Activated naive CD8-positive, alpha-beta T cell (primary cell): ENCODE data around the gene PGRMC2.

Source experiments
- H3K27ac Mint-ChIP-seq: one replicate; pipeline ENCODE4 v1.8.0; 2021; ENCODE audit warnings: mixed read lengths
- H3K27me3 Mint-ChIP-seq: one replicate; pipeline ENCODE4 v1.8.0; 2021; ENCODE audit warnings: mixed read lengths
- H3K36me3 Mint-ChIP-seq: one replicate; pipeline ENCODE4 v1.8.0; 2021; ENCODE audit warnings: mixed read lengths
- H3K4me1 Mint-ChIP-seq: one replicate; pipeline ENCODE4 v1.8.0; 2021; ENCODE audit warnings: low read depth, mixed read lengths
- H3K4me3 Mint-ChIP-seq: one replicate; pipeline ENCODE4 v1.8.0; 2021; ENCODE audit warnings: mild to moderate bottlenecking, mixed read lengths
- H3K9me3 Mint-ChIP-seq: one replicate; pipeline ENCODE4 v1.8.0; 2021; ENCODE audit warnings: low read depth, mixed read lengths

Gene PGRMC2

DNA sequence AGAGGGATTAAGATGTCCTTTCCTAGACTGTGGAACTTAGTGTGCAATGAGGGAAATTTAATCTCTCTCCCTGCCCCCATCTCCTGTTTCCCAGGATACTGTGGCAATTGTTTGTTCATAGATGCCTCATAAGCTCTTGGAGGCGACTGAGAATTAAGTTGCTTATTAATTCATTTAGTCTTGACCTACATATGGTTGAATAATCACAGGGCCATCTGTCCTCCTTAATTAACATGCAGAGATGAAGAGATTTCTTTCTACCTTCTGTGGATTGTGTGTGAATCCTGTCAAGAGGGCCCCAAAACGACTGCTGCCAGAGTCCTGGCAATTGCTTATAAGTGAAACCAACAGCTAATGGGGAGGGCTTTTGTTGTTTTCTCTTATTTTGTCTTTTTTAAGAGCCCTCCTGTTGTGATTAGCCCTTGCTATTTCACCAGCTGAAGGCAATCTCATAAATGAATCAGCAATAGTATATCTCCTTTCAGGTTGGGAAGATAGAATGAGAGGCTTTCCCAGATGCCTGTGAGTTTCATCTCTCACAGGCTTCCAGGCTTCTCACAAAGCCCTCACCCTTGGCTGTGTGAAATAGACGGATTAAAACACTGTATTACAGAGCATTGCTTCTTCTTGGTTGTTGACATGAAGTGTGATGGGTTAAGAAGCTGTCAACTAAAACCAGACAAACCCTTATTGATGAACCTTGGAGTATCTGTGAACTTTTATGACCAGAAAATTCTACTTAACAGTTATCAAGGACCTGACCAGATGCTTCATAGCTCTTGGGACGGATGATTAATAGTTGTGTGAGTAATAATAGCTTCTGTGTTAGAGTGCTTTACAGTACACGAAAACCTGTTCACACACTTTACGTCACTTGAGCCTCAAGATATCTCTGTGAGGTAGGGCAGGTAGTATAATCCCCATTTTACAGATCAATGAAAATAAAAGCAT, 58.5 kb downstream of the PGRMC2 start:
- H3K36me3 Mint-ChIP-seq, result no peaks in the 10 kb centered on the region
- no peaks in the 10 kb centered on the region for H3K4me1 Mint-ChIP-seq
- H3K4me3 Mint-ChIP-seq, result no peak overlapping the region
- no peaks in the 10 kb centered on the region for H3K9me3 Mint-ChIP-seq
- H3K27me3 Mint-ChIP-seq, result no peaks in the 10 kb centered on the region
- no peak overlapping the region for H3K27ac Mint-ChIP-seq

DNA sequence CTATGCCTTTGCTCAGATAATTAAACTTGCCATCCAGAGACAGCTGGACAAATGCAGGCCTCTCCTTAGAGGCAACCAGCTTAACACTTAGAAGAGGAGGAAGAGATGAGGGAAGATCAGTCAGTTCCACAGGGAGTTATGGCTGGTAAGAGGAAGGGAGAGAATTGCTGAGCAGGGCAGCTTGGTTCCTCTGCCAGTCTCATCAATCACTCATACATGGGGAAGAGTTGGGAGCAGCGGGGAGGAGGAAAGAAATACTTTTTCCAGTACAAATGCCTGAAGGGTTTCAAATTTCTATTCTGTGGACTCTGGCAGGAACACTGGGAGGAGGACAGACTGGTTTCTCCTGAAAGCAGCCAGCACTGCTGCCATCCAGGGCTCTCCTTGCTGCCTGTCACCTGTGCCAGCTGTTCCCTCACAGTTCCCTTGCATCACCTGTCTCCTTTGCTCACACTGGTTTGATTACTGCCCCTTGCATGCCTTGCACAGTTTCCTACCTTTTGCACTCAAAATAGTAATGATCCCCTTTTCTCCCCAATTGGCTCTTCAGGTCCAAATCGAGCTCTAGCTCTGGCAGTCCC, 59.5 kb downstream of the PGRMC2 start:
- H3K27ac Mint-ChIP-seq, result no peak overlapping the region
- no peaks in the 10 kb centered on the region for H3K4me1 Mint-ChIP-seq
- no peak overlapping the region for H3K4me3 Mint-ChIP-seq

DNA sequence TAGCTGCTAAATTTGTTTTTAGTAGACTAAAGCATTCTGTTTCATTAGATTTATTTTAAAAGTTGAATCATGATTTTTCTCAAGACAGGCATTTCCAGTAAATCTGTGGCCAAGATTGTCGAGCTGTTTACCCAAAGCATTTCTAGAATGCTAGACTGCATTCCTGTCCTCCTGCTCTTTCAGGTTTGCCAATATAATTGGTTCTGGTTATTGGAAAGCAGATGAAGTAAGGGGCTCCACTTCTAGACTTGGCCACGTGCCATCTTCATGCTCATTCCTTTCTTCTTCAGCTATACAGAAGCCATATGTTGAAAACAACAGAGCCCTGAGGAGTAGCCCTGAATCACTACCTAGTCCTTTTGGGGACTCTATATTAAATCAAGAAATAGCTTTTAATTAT, 62.5 kb downstream of the PGRMC2 start:
- Mint-ChIP-seq H3K9me3 (no peaks in the 10 kb centered on the region), H3K27ac (no peak overlapping the region), H3K36me3 (no peaks in the 10 kb centered on the region), H3K27me3 (no peaks in the 10 kb centered on the region), H3K4me3 (no peak overlapping the region), H3K4me1 (peaks cover under 1% of the 10 kb centered on the region)

More for the DNA sequence above, 59.5 kb downstream of the PGRMC2 start:
- Mint-ChIP-seq H3K27me3 (no peaks in the 10 kb centered on the region), H3K36me3 (no peaks in the 10 kb centered on the region), H3K9me3 (no peaks in the 10 kb centered on the region)

DNA sequence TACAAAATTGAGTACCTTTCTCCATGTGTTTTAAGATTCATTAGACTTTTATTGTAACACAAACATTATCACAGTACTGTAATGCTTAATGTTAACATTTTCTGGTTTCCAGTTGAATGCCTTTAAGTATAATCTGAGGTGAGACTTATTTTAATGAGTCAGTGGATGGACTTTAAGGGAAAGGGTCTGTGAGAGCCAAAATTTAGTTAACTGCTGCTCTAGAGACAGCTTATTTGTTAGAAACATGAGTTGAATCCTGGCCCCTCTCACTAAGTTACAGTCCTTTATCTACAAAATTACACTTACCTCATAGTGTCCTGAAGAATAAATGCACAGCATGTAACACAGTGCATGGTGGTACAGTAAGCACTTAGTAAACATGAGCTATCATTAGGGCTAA, 66.0 kb downstream of the PGRMC2 start:
- H3K9me3 Mint-ChIP-seq, result no peaks in the 10 kb centered on the region

DNA sequence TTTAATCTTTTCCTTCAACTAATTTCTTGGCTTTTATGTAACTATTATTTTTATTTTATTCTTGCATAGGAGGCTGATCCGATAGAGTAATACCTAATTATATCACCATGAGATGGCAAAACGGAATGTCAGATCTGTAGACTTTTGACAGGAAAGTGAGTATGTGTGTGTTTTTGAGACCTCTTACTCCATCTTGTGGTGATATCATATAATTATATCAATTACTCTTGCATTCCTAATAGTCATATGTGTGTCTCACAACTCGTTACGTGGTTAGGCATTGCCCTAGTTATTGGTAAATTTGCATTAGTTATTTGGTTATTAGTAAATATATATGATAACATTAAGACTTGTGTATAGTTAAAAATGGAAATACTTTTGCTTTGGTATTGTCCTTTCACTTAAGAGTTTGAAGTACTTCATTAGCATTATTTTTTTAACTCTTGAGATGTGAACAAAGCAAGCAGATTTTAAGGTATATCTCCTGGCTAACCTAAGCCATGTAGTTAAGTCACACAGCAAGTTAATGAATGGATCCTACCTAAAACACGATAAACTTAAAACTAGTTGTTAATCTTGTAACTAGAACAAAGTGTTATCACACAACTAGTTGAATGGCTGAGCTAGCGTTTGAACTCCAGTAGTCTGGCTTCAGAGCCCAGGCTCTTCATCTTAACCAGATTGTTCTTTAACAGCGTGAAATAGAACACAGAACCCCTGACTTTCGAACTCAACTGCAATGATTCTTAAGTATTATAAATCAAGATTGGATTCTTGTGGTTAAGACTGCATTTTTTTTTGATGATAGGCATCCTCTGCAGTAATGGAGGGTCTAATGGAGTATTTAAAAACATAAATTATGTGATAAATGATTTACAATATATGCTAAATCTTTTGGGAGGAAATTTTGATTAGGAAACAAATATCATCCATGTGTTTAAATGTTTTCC, 67.1 kb downstream of the PGRMC2 start:
- Mint-ChIP-seq H3K9me3 (no peaks in the 10 kb centered on the region), H3K36me3 (no peaks in the 10 kb centered on the region), H3K4me1 (peaks cover 2% of the 10 kb centered on the region), H3K27ac (no peak overlapping the region), H3K4me3 (no peak overlapping the region), H3K27me3 (no peaks in the 10 kb centered on the region)

More for the DNA sequence above, 66.0 kb downstream of the PGRMC2 start:
- Mint-ChIP-seq H3K36me3 (no peaks in the 10 kb centered on the region), H3K27ac (no peak overlapping the region), H3K27me3 (no peaks in the 10 kb centered on the region), H3K4me3 (no peak overlapping the region), H3K4me1 (peaks cover 2% of the 10 kb centered on the region)
